BLaER1 treated with 17β-estradiol and CSF1 and Interleukin-3, amounts not matched to agents 10 nM and 100 nM (cell line): ENCODE results near the gene TBC1D16.

Experiments used
- H3K27ac ChIP-seq, 11 experiments: shearing (Covaris generic); formaldehyde crosslinking; 2 replicates each; pipeline ENCODE4 v1.8.1; 2022
- H3K27me3 ChIP-seq, 11 experiments: shearing (Covaris generic); formaldehyde crosslinking; 2 replicates each; pipeline ENCODE4 v1.8.1; 2022
- H3K36me3 ChIP-seq, 11 experiments: shearing (Covaris generic); formaldehyde crosslinking; 2 replicates each; pipeline ENCODE4 v1.8.1; 2022
- H3K4me1 ChIP-seq, 10 experiments: shearing (Covaris generic); formaldehyde crosslinking; 2 replicates each; pipeline ENCODE4 v1.8.1; 2022
- H3K4me2 ChIP-seq, 11 experiments: shearing (Covaris generic); formaldehyde crosslinking; 2 replicates each; pipeline ENCODE4 v1.8.1; 2022
- H3K4me3 ChIP-seq, 10 experiments: shearing (Covaris generic); formaldehyde crosslinking; 2 replicates each; pipeline ENCODE4 v1.8.1; 2022
- H3K9ac ChIP-seq, 11 experiments: shearing (Covaris generic); formaldehyde crosslinking; 2 replicates each; pipeline ENCODE4 v1.8.1; 2022
- H3K9me3 ChIP-seq, 11 experiments: shearing (Covaris generic); formaldehyde crosslinking; replicated peaks in 1 of 11; 2 replicates each; pipeline ENCODE4 v1.8.1; 2022
- H4K20me1 ChIP-seq, 11 experiments: shearing (Covaris generic); formaldehyde crosslinking; 2 replicates each; pipeline ENCODE4 v1.8.1; 2022
- Cebpa-rat ChIP-seq, 11 experiments: shearing (Covaris generic); IDR thresholded peaks; 2 replicates each; pipeline ENCODE4 v1.8.1; 2022

Gene TBC1D16

DNA sequence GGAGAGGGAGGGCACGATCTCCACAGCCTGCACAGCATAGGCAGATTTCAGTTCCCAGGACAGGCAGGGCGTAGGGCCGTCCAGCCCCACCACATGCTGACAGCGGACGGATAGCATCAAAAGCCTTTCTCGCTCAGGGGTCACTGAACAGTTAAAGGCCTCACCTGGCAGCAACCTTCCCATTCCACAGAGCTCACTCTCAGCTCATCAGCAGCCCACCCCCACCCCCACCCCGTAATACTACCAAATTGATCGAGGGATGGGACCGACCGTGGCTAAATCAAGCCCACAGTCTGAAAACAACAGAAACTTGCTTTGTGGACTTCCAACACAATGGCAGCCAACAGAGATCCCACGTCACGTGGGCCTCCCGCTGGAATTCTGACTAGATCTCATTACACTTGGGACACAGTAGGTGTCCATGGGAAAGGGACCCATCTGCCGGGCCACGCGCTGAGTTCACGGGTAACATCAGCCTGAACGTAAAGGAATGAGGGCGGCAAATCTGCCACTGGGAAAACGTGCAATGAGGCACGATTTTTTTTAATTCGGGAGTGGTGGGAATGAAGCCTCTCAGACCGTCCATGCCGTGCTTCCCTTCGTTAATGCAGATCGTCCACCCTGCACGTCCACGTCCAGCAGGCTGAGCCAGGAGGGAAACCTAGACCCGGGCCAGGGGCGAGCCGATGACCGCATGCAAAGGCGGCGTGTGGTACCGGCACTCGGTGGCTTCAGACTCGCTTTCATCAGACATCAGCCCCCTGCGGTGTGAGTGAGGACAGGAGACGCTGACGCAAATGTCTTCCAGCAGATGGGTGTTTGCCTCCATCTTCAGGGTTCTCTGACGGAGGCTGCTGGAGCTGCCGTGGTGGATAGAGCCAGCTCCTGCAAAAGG is 92.1 kb downstream of the TBC1D16 start:
- H4K20me1 ChIP-seq, result peaks cover 0 to 60% (median 13%) of the 10 kb centered on the region in 11 experiments; a peak in 16 of 22 replicates
- no peak overlapping the region for H3K4me3 ChIP-seq
- H3K9ac ChIP-seq, result no peak overlapping the region; a peak in 1 of 22 replicates
- H3K9me3 ChIP-seq, result no peaks in the 10 kb centered on the region
- 0 out of 22 replicates have a peak overlapping the region, but pooled peaks of 1 of the 11 experiments have one; percentile 25 for H3K27ac ChIP-seq
- H3K27me3 ChIP-seq, result peaks cover 13 to 25% (median 21%) of the 10 kb centered on the region in 11 experiments; a peak in 18 of 22 replicates
- H3K4me1 ChIP-seq, result peaks cover 31 to 96% (median 85%) of the 10 kb centered on the region in 10 experiments
- H3K36me3 ChIP-seq, result peaks cover 0 to 18% (median 0%) of the 10 kb centered on the region in 11 experiments; a peak in 5 of 22 replicates
- peak overlapping the region; percentile 65 to 82 (median 78) for H3K4me2 ChIP-seq
- no peak for TF ChIP-seq Cebpa-rat (IDR thresholded peaks at IDR 0.05)

DNA sequence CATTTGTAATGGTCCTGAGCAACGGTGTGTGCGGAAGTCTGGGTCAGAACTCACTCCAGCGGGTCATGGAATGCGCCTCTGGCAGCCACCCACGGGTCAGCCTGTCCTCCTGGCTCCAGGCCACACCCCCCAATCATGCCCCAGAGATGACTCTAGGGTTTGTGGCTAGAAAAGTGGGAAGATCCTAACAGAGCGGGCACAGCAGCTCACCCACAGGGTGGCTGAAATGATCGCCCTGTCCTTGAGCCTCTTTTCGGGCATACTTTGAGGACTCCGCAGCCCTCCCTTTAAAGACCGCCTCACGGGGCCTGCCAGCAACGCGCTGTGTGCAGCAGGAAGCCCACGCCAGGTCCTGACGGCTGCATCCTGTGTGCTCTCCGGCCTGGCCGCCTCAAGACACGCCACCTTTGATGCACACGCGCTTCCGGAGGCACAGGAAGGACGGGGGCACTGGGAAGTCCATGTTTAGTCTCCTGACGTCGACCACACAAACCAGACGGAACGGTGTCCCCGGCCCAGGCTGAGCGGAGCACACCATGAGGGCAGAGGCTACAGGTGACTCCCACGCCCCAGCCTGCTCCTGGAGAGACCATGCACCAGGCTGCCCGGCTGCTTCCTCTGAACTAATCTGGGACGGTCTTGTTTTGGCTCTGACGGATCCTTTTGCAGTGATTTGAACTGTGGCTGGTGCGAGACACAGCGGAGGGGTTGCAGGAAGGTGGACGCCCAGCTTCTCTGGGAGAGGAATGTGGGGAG is 92.9 kb downstream of the TBC1D16 start:
- no peak for TF ChIP-seq Cebpa-rat (IDR thresholded peaks at IDR 0.05)
- H3K4me3 ChIP-seq, result 0 out of 20 replicates have a peak overlapping the region, but pooled peaks of 1 of the 10 experiments have one; percentile 17
- H4K20me1 ChIP-seq, result peaks cover 0 to 61% (median 18%) of the 10 kb centered on the region in 11 experiments; a peak in 15 of 22 replicates
- H3K4me2 ChIP-seq, result peak overlapping the region; percentile 65 to 82 (median 78)
- H3K4me1 ChIP-seq, result peaks cover 39 to 97% (median 87%) of the 10 kb centered on the region in 10 experiments
- H3K27ac ChIP-seq, result peak overlapping the region in 3 of 11 experiments; percentile 17 to 37 (median 25); a peak in 2 of 22 replicates
- H3K36me3 ChIP-seq, result peaks cover 0 to 14% (median 0%) of the 10 kb centered on the region in 11 experiments; a peak in 2 of 22 replicates
- no peaks in the 10 kb centered on the region for H3K9me3 ChIP-seq
- H3K9ac ChIP-seq, result peak overlapping the region in 3 of 11 experiments; percentile 24 to 35 (median 24); a peak in 3 of 22 replicates
- peaks cover 10 to 30% (median 18%) of the 10 kb centered on the region in 11 experiments; a peak in 18 of 22 replicates for H3K27me3 ChIP-seq

DNA sequence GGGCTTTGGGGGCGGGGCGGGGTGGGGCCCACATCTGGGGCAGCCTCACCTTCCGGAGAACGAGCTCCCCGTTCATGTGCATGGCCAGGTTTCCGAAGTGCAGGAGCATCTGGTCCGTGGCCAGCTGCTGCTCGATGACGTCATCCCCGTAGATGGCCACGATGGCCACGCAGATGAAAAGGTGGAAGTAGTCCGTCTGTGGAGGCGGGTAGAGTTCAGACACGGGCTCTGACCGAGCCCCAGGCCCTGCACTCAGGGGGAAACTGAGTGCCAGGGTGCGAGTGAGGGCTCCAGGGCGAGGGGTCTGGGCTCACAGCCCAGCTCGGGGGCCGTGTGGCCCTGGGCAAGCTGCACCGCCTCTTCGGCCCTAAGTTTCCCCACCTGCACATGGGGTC is 93.7 kb downstream of the TBC1D16 start:
- no peak overlapping the region for H3K27ac ChIP-seq
- H3K27me3 ChIP-seq, result peaks cover 10 to 36% (median 18%) of the 10 kb centered on the region in 11 experiments; a peak in 18 of 22 replicates
- H3K4me3 ChIP-seq, result no peak overlapping the region
- H3K36me3 ChIP-seq, result peaks cover 0 to 14% (median 0%) of the 10 kb centered on the region in 11 experiments; a peak in 2 of 22 replicates
- no peaks in the 10 kb centered on the region for H3K9me3 ChIP-seq
- H4K20me1 ChIP-seq, result peaks cover 0 to 54% (median 26%) of the 10 kb centered on the region in 11 experiments; a peak in 16 of 22 replicates
- H3K4me1 ChIP-seq, result peaks cover 47 to 97% (median 87%) of the 10 kb centered on the region in 10 experiments
- no peak for TF ChIP-seq Cebpa-rat (IDR thresholded peaks at IDR 0.05)
- no peak overlapping the region for H3K9ac ChIP-seq
- peak overlapping the region; percentile 65 to 82 (median 78); a peak in 19 of 22 replicates for H3K4me2 ChIP-seq

DNA sequence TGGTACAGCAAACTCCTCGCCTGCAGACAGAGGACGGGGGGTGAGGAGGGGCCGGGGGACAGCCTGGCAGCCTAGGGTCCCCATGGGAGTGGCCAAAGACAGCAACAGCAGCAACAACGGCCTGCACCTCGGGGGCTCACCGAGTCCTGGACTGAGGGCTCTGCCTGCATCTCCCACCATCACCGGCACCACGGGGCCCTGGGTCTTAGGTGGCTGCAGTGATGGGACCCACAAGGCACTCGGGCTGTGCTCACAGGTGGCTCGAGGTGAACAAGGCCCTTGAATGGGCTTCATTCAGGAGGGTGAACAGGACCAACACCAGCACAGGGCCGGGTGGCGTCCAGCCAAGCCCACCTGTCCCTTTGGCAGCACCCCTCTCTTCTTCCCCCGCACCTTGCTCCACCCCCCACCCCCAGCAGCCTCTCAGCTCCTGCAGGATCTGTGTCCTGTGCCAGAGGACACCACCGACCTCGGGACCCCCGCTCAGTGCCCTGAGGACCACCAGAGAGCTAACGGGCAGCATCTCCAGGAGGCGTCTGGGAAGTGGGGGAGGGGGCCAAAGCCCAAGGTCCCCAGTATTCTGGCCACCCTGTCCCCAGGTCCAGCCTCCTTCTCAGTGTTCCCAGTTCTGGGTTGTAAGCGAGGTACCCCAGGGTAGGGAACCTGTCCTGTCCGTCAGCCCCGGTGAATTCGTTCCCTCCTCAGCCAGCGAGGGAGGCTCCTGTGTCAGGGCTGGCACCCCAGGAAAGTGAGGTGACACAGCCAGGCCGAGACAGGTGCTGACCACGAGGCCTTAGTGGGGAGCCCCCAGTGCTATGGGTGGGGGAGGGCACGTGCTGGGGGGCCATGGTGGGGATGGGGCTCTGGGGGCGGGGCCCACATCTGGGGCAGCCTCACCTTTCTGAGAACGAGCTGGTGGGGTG is 94.3 kb downstream of the TBC1D16 start:
- Histone ChIP-seq H3K4me2 (peak overlapping the region in 10 of 11 experiments; percentile 9 to 100 (median 94); a peak in 19 of 22 replicates), H3K27me3 (peaks cover 10 to 37% (median 18%) of the 10 kb centered on the region in 11 experiments; a peak in 18 of 22 replicates), H3K27ac (no peak overlapping the region), H3K36me3 (peaks cover 0 to 14% (median 0%) of the 10 kb centered on the region in 11 experiments; a peak in 2 of 22 replicates), H3K9me3 (no peaks in the 10 kb centered on the region), H3K4me3 (no peak overlapping the region), H3K9ac (no peak overlapping the region), H3K4me1 (peaks cover 53 to 97% (median 88%) of the 10 kb centered on the region in 10 experiments), H4K20me1 (peaks cover 0 to 59% (median 29%) of the 10 kb centered on the region in 11 experiments; a peak in 16 of 22 replicates)
- no peak for TF ChIP-seq Cebpa-rat (IDR thresholded peaks at IDR 0.05)

DNA sequence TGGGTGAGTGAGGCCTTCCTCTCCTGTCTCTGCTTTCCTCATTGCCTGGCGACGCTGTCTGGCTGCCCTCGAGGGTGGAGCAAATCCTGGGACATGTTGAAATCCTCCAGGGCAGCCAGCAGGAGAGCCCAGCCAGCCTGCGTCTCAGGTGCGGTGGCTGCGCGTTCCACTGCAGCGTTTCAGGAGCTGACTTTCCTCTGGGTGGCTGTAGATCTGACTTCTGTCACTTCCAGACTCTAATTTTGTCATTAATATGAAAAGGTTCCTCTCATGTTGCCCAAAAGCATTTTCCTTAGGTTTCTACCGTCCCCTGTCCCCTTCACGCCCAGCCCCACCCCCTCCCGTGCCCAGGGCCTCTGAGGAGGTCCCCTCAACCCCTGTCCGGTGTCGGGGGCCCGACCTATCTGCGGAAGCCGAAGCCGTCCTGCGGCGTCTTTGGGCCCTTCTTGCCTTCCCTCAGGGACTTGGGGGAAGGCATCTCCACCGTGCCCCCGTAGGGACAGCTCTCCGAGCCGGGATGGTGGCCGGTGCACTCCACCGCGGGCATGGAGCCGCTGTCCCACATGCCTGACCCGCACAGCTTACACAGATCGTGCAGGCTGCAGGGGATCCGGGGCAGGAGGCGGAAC is 95.1 kb downstream of the TBC1D16 start:
- Histone ChIP-seq H4K20me1 (peaks cover 0 to 62% (median 34%) of the 10 kb centered on the region in 11 experiments; a peak in 16 of 22 replicates), H3K4me1 (peaks cover 60 to 98% (median 95%) of the 10 kb centered on the region in 10 experiments), H3K4me3 (no peak overlapping the region), H3K27me3 (peaks cover 10 to 37% (median 18%) of the 10 kb centered on the region in 11 experiments; a peak in 18 of 22 replicates), H3K27ac (no peak overlapping the region), H3K4me2 (peak overlapping the region; percentile 14 to 100 (median 94); a peak in 20 of 22 replicates), H3K9me3 (no peaks in the 10 kb centered on the region), H3K36me3 (peaks cover 0 to 14% (median 0%) of the 10 kb centered on the region in 11 experiments; a peak in 2 of 22 replicates), H3K9ac (peak overlapping the region in 2 of 11 experiments; percentile 3 to 5; a peak in 1 of 22 replicates)
- no peak for TF ChIP-seq Cebpa-rat (IDR thresholded peaks at IDR 0.05)

DNA sequence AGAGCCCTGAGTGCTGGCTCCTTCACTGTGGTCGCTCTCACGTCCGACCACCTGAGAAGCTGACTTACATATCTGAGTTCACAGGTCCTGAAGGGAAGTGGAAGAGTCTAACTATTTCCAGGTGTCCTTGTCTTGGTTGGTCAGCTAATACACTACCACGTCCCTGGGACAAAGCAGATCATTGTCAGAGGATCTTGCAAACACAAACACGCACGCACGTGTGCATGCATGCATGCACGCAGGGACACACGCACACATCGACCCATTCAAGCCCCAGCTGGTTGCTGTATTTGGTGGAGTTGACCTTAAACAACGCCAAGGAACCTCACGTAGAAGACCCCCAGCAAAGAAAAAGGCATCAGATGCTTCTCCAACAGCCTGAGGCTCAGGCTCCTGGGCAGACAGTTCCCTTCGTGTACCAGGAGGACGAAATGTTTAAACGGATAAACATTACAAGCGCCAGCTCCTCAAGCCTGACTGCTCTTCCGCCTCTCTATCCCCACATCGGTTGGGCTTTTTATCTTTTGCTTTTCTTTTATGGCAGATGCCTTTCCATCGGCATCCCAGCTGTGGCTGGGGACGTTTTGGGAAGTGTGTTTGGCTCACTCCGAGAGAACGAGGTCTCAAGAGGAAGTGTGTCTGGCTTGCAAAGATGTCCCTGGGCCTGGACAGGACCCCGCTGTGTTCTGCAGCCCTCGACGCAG is 95.8 kb downstream of the TBC1D16 start:
- Histone ChIP-seq H3K4me1 (peaks cover 66 to 98% (median 97%) of the 10 kb centered on the region in 10 experiments), H3K27ac (no peak overlapping the region), H3K9ac (peak overlapping the region in 2 of 11 experiments; percentile 3 to 5; a peak in 1 of 22 replicates), H4K20me1 (peaks cover 0 to 62% (median 34%) of the 10 kb centered on the region in 11 experiments; a peak in 16 of 22 replicates), H3K36me3 (peaks cover 0 to 11% (median 0%) of the 10 kb centered on the region in 11 experiments; a peak in 2 of 22 replicates), H3K4me3 (no peak overlapping the region), H3K9me3 (no peaks in the 10 kb centered on the region), H3K27me3 (peaks cover 10 to 37% (median 18%) of the 10 kb centered on the region in 11 experiments; a peak in 18 of 22 replicates), H3K4me2 (peak overlapping the region; percentile 14 to 100 (median 94); a peak in 19 of 22 replicates)
- TF ChIP-seq Cebpa-rat (IDR thresholded peaks at IDR 0.05), result no peak
